Activated B cell treated with CpG ODN at 0.5 μM for 24 hours (primary cell): Measurements from ENCODE around the gene LMLN. TPM values are rescaled to one million over a fixed set of nuclear protein-coding genes. Genes with fewer than 3 reads are reported as not detected.

Source experiments
- ATAC-seq: fragments of 200-7000 bp; cut with Tn5 transposase; one replicate; pipeline ENCODE4 v1.10.0; 2021; ENCODE audit warnings: low read depth, mild to moderate bottlenecking, moderate library complexity
- CTCF ChIA-PET: fragments of 350-600 bp; sonication (Branson Sonifier 250); formaldehyde crosslinking; loops from one replicate; lab custom pipeline; 2021; ENCODE audit warnings: antibody characterized with exemption; lab: Charles Lee
- POLR2A ChIA-PET: fragments of 350-600 bp; sonication (Branson Sonifier 250); formaldehyde crosslinking; loops from one replicate; lab custom pipeline; 2021; ENCODE audit warnings: antibody characterized with exemption; lab: Charles Lee
- DNase-seq: peaks from one replicate; pipeline ENCODE4 v3.0.0; 2022
- H3K27ac Mint-ChIP-seq: one replicate; pipeline ENCODE4 v1.8.0; 2020; ENCODE audit warnings: mixed read lengths
- H3K27me3 Mint-ChIP-seq: one replicate; pipeline ENCODE4 v1.8.0; 2021; ENCODE audit warnings: mixed read lengths
- H3K36me3 Mint-ChIP-seq: one replicate; pipeline ENCODE4 v1.8.0; 2021; ENCODE audit warnings: low read depth, mixed read lengths
- H3K4me1 Mint-ChIP-seq: one replicate; pipeline ENCODE4 v1.8.0; 2021; ENCODE audit warnings: mixed read lengths
- H3K4me3 Mint-ChIP-seq: one replicate; pipeline ENCODE4 v1.8.0; 2020; ENCODE audit warnings: mild to moderate bottlenecking, mixed read lengths
- H3K9me3 Mint-ChIP-seq: one replicate; pipeline ENCODE4 v1.8.0; 2020; ENCODE audit warnings: mixed read lengths
- intact Hi-C: fragments of 100-400 bp; cut with micrococcal nuclease; formaldehyde crosslinking; loops from one replicate; pipeline ENCODE4 v1.15.1; 2024
- total RNA-seq: library from RNA; stranded (reverse); gene quantifications from 2 replicates; pipeline ENCODE4 v1.2.3, GENCODE V29; 2022
- TF ChIP-seq, protein P1 (sequence below): fragments of 200-600 bp; IDR thresholded peaks from one replicate; pipeline ENCODE4 v1.8.0; 2022; ENCODE audit warnings: antibody characterized with exemption, mild to moderate bottlenecking

LMLN gene
- total RNA-seq, 1 donor from 2014 or later: 4.1 TPM

- Mint-ChIP-seq H3K36me3 (peaks cover 1% of the 10 kb centered on the region), H3K27ac (peak overlapping the region; percentile 69), H3K4me3 (no peak overlapping the region), H3K4me1 (peaks cover 34% of the 10 kb centered on the region), H3K9me3 (no peaks in the 10 kb centered on the region), H3K27me3 (no peaks in the 10 kb centered on the region)
- ChIA-PET CTCF (interaction anchor here (0.6 to 4.4 kb wide), 2 partner anchors 9 to 166 kb away, joined by 3 to 30 read pairs; no protein-coding TSS in a partner anchor), POLR2A (interaction anchor here (1.2 kb wide), 1 partner anchor 9 kb away, joined by 4 read pairs; no protein-coding TSS in a partner anchor)
- DNase-seq (no peak), ATAC-seq (peak; percentile 100)
- intact Hi-C loops: loop anchor here (1.0 to 5.0 kb wide), 2 partner anchors 9 to 109 kb away; partner anchors contain the start of gene LMLN
- TF ChIP-seq, protein P1, sequence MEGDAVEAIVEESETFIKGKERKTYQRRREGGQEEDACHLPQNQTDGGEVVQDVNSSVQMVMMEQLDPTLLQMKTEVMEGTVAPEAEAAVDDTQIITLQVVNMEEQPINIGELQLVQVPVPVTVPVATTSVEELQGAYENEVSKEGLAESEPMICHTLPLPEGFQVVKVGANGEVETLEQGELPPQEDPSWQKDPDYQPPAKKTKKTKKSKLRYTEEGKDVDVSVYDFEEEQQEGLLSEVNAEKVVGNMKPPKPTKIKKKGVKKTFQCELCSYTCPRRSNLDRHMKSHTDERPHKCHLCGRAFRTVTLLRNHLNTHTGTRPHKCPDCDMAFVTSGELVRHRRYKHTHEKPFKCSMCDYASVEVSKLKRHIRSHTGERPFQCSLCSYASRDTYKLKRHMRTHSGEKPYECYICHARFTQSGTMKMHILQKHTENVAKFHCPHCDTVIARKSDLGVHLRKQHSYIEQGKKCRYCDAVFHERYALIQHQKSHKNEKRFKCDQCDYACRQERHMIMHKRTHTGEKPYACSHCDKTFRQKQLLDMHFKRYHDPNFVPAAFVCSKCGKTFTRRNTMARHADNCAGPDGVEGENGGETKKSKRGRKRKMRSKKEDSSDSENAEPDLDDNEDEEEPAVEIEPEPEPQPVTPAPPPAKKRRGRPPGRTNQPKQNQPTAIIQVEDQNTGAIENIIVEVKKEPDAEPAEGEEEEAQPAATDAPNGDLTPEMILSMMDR: no peak
Observed at GRCh38 chr3:198071602-198072287, 111.7 kb downstream of the LMLN start.

DNA sequence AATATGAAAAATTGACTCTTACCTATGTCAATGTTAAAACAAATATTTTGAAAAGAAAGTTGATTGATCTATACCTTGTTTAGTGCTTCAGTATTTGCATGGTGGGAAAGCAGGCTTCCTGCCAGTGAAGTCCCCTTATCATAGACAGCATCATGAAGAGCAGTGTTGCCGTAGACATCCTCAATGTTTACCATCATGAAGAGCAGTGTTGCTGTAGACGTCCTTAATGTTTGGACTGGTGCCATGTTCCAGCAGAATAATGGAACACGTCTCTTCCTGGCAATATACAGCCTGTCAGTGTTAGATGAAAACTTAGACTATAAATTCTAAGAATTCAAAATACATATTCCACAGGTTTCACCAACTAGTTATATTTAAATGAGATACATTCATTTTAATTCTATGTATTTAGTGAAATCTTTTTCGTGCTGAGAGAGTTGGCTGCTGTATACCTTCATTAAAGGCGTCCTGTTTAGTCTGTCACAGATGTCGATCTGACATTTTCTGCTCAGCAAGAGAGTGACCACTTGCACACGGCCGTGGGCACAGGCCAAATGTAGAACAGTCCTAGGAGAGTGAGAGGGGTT is 116.8 kb downstream of the LMLN start:
- DNase-seq (no peak), ATAC-seq (no peak)
- peaks cover 1% of the 10 kb centered on the region for H3K36me3 Mint-ChIP-seq
- no peak overlapping the region for H3K27ac Mint-ChIP-seq
- ChIA-PET POLR2A (no interaction called here), CTCF (no interaction called here)
- H3K9me3 Mint-ChIP-seq: no peaks in the 10 kb centered on the region
- intact Hi-C loops: no loop called here
- TF ChIP-seq, protein P1: no peak
- no peak overlapping the region for H3K4me3 Mint-ChIP-seq
- H3K4me1 Mint-ChIP-seq: peaks cover 18% of the 10 kb centered on the region
- H3K27me3 Mint-ChIP-seq: peaks cover 5% of the 10 kb centered on the region

- H3K27me3 Mint-ChIP-seq: peaks cover 18% of the 10 kb centered on the region
- intact Hi-C loops: loop anchor here (1.0 kb wide), 3 partner anchors 8 to 174 kb away; no protein-coding TSS in a partner anchor
- ChIA-PET POLR2A (interaction anchor here (1.2 to 2.6 kb wide), 5 partner anchors 8 to 130 kb away, joined by 3 to 26 read pairs (median 4); partner anchors contain the start of gene RPL35A), CTCF (interaction anchor here (0.6 to 2.2 kb wide), 17 partner anchors 9 to 470 kb away, joined by 3 to 33 read pairs (median 4); partner anchors contain the start of gene RPL35A)
- peaks cover 2% of the 10 kb centered on the region for H3K9me3 Mint-ChIP-seq
- DNase-seq (no peak), ATAC-seq (peak; percentile 45)
- H3K4me1 Mint-ChIP-seq: peaks cover 11% of the 10 kb centered on the region
- TF ChIP-seq, protein P1: no peak
- H3K27ac Mint-ChIP-seq: peak overlapping the region; percentile 79
- H3K36me3 Mint-ChIP-seq: peaks cover 1% of the 10 kb centered on the region
- peak overlapping the region; percentile 89 for H3K4me3 Mint-ChIP-seq
Observed at GRCh38 chr3:198079771-198080520, 119.9 kb downstream of the LMLN start.

DNA sequence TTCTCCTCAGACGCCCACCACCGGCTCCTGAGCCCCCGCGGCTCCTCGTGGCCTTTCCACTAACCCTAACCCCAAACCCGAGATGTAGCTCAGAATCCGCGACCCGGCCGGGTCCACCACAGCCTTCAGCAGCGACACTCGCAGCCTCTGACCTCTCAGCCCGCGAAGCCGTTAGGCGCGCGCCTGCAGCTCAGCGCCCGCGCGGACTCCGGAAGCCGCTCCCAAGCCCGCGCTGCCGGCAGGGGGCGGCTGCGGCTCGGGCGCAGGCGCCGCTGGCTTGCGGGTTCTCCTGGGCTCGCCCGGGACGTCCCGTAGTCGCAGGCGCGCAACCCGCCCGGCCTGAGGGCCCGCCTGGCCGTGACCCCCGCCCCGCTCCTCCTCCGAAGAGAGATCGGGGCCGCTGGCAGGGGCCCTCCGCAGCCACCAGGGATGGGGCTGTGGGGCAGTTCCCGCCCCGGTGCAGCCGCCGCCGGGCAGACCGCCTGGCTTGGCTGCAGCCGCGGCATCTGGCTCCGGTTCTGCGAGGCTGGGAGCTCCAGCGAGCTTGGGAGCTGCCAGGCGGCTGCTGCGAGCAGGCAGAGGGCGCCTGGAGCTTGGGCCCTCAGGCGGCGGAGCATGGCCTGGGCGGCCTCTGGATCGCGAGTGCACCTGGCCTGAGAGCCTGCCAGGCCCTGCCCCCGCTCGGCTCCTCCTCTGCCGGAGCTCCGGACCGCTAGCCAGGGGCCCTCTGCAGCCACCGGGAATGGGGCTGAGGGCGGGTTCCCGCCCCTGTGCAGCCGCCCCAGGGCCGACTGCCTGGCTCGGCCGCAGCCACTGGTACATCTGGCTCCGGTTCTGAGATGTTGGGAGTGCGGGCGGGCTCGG is 120.7 kb downstream of the LMLN start:
- TF ChIP-seq, protein P1: peak; percentile 41
- intact Hi-C loops: loop anchor here (1.0 kb wide), 3 partner anchors 8 to 174 kb away; no protein-coding TSS in a partner anchor

More for the DNA sequence above, 120.7 kb downstream of the LMLN start:
- H3K9me3 Mint-ChIP-seq: peaks cover 2% of the 10 kb centered on the region
- H3K27ac Mint-ChIP-seq: peak overlapping the region; percentile 79
- POLR2A ChIA-PET: interaction anchor here (1.0 to 2.6 kb wide), 6 partner anchors 9 to 131 kb away, joined by 3 to 26 read pairs (median 4); partner anchors contain the start of gene RPL35A
- DNase-seq: peak; percentile 86
- peaks cover 25% of the 10 kb centered on the region for H3K27me3 Mint-ChIP-seq
- peaks cover 11% of the 10 kb centered on the region for H3K4me1 Mint-ChIP-seq
- CTCF ChIA-PET: interaction anchor here (0.6 to 2.2 kb wide), 17 partner anchors 8 to 470 kb away, joined by 3 to 33 read pairs (median 4); partner anchors contain the start of gene RPL35A
- H3K4me3 Mint-ChIP-seq: peak overlapping the region; percentile 89
- peak; percentile 90 for ATAC-seq
- H3K36me3 Mint-ChIP-seq: peaks cover 1% of the 10 kb centered on the region
